CD4-positive, alpha-beta T cell treated with Interleukin-21 for 1 hour (primary cell): ENCODE results near the gene SF1.

Experiments
- DNase-seq: peaks from one replicate; pipeline ENCODE4 v3.0.0-alpha.2; 2020

The SF1 gene

DNA sequence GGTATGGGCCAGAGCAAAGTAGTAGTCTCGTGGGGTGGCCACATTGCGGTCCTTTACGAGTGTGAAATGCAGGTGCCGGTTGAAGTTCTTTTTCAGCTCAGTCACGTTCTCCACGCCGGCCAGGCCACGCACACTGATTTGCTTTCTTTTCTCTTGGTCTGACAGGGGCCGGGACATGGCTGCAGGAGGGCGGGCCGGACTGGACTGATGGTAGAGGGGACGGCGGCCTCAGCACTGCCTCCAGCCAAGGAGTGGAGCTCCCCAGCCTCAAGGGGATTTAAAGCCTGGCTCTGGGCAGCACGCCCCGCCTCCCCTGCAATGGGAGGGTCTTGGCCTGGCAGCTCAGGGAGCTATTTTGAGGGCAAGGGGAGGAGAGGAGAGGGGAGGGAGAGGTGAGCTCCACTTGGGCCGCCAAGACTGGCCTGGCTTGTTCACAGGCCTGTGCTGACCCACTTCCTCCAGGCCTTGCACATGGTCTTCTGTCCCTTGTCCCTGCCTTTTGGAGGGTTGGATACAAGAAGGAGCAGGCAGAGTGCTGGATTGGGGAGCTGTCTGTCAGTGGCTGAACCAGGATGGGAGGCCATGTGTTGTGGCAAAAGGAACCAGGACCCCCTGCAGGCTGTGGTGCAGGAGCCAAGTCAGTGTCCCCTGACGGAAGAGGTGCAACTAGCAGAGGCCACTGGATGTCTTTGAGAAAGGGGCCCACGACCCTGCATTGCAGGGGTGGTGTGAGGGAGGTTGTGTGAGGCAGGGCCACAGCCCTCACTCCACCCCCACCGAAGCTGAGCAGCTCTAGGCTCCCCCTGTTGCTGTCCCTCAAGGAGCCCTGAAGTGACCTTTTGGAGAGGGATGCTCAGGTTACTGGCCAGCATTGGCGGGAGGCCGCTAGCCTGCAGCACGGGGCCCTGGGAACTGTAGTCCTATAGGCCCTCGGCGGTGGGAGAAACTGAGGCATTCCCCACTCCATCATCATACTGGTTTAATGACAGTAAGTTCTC lies 18.3 kb downstream of the SF1 start, which contains the start of gene PYGM:
Gene PYGM, minus strand, starts transcription at position 253 of the 998 bp plus-strand sequence. Its CDS starts 76 bp downstream, at position 177.
- peak; percentile 33 for DNase-seq

- no peak for DNase-seq
Observed at GRCh38 chr11:64759131-64759721, 19.1 kb downstream of the SF1 start.

DNA sequence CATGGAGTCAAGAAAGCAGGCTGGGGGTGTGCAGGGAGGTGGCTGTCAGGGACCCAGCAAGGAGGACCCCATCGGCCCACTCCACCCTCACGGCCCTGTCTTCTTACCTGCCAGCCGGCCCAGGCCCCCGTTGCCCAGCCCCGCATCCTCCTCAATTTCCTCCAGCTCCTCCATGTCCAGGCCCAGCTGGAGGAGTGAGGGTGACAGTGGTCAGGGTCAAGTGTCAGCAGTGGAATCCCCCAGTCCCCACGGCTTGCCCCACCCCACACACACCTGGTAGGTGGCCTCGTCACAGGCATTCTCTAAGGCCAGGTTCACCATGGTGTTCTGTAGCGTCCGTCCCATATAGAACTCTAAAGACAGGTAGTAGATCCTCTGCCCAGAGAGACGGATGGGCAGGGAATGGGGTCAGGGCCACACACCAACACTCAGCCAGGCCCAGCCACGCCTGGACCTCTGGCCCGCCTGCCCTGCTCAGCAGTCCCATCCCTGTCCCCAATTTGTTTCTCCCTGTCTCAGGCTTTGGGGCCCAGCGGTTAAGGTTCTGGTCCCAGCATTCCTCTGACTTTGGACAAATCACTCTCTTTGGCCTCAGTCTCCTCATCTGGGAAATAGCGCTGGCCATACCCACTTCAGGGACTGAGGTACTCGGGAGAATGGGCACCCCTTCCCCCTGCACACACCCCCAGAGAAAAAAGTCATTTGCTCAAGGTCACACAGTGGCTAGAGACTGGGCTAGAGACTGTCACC lies 19.8 kb downstream of the SF1 start:
- DNase-seq = no peak

- no peak for DNase-seq
Observed at GRCh38 chr11:64757549-64758329, 20.6 kb downstream of the SF1 start.

- no peak for DNase-seq
Observed at GRCh38 chr11:64755681-64756361, 22.5 kb downstream of the SF1 start.

GRCh38 chr11:64754919-64755662 lies 23.3 kb downstream of the SF1 start:
- DNase-seq = no peak

DNA sequence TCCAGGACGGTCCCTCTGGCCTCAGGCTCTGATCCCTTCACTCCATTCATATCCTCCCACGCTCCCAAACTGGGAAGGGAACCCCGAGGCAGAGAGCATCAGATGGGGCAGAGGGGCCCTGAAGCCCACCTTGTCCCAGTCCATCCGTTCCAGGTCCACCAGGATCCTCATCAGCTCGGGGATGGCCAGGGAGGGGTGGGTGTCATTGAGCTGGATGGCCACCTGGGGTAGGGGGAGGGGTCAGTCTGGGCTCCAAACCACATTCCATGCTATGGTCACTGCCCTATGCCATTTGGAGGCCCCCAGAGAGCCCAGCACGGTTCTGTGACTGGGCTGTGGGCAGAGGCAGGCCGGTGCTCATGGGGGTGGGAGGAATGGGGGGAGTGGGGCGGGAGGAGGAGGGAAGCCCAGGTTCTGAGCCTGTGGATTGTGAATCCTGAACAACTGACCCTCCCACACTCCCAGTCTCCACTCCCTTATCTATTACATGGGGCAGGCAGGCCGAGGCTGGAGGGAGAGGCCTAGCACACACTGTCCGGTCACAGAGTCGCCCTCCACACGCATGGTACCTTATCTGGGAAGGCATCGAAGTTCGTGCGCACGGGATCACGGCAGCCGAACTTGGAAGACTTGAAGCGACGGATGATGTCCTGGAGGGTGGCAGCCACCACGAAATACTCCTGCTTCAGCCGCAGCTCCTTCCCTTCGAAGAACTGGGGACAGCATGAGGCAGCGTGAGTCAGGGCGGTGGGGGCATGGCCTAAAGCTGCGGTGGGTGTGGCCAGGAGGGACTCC lies 24.0 kb downstream of the SF1 start:
- DNase-seq = no peak

DNA sequence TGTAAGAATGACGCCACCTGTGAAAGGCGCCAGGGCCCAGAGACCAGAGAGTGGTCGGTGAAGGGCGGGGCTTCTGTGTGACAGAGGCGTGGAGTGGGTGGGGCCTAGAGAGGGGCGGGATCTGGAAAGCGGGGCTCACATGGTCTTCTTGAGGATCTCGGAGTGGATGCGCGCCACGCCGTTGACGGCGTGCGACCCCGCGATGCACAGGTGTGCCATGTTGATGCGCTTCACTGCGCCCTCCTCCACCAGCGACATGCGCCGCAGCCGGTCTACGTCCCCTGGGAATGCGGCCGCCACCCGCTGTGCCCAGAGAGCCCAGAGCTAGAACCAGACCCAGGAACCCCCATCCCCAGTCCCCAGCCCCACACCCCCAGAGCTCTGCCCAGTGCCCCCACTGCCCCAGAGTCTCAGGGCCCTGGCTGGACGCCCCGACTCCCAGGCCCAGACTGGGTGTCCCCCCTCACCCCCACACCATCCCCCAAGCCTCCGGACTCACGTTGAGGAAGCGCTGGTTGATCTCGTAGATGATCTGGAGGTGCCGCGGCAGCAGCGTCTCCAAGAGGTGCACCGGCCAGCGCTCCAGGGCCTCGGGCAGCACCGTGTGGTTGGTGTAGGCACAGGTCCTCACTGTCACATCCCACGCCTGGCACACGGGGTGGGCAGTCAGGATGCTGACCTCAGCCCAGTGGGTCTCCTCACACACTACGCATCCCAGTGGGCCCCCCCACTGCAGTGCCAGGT lies 24.8 kb downstream of the SF1 start:
- DNase-seq = no peak

DNA sequence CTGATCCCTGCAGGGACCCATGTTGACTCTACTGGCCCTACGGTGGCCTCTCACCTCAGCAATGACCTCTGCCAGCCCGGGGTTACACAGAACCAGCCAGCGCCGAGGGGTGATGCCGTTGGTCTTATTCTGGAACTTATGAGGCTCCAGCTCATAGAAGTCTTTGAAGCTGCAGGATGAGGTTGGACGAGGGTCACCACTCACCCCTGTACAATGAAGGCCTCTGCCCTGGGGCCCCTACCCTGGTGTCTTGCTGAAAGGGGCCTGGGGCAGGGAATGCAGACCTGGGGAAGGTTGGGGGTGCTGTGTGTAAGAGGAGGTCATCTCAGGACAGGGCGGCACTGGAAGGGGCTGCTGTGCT lies 25.3 kb downstream of the SF1 start:
- no peak for DNase-seq

GRCh38 chr11:64752175-64752970 lies 26.0 kb downstream of the SF1 start:
- no peak for DNase-seq

GRCh38 chr11:64751580-64751979 lies 26.8 kb downstream of the SF1 start:
- no peak for DNase-seq

DNA sequence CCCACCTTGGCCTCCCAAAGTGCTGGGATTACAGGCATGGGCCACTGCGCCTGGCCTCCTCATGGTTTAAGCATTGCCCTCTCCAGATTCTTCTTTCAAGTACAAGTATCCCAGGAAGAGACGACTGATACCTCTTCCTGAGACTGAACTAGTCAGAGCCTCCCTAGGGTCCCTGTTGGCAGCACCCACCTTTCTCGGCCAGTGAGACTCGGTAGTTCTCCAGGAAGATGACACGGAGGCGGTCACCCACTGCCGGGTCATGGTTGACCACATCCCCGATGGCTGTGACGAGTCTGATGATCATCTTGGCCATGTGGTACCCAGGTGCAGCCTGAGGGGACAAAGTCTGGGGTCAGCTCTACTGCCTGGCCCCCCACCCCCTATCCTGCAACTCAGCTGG lies 27.2 kb downstream of the SF1 start:
- DNase-seq = no peak

GRCh38 chr11:64750361-64751054 lies 27.8 kb downstream of the SF1 start:
- DNase-seq = peak; percentile 45

DNA sequence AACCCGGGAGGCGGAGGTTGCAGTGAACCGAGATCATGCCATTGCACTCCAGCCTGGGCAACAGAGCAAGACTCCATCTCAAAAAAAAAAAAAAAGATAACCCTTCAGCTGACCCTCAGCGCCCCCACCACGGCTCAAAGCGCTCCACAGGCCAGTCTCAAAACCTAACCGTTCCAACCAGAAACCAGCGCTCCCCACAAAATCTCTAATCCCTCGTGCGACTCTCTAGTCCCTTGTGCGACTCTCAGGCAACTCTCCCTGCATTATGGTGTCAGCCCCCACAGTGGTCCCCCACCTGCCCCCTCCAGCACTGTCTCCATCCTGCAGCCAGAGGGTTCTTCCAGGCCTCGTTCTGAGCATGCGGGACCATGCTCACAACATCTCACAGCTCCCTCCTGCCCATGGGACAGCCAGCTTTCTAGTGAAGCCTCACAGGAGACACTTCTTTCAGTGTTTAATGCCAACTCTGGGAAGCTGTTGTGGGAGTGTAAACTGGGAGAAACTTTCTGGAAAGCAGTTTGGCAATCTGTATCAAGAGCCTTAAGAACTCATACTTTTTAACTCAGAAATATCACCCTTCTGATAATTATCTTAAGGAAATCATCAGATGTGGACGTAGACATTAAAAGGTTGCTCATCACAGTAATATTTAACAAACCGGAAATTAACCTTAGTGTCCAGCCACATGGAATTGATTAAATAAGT lies 30.2 kb downstream of the SF1 start:
- no peak for DNase-seq

DNA sequence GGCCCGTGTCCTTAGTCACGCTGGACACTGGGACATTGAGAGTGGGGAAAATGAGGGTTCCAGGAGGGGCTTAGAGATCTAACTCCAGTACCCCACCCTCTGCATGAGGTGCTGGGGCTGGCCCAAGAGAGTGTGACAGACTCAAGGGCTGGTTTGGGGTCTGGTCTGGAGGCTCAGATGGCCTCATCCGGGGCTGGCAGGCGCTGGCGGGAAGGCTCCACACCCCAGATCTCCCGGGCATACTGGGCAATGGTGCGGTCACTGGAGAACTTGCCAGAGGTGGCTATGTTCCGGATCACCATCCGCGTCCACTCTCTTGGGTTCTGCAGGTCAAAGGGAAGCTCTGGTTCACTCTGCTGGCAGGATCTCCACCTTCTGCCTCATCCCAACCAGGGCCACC lies 31.9 kb downstream of the SF1 start:
- DNase-seq = no peak

- peak; percentile 85 for DNase-seq
Observed at GRCh38 chr11:64745521-64746328, 32.6 kb downstream of the SF1 start.

DNA sequence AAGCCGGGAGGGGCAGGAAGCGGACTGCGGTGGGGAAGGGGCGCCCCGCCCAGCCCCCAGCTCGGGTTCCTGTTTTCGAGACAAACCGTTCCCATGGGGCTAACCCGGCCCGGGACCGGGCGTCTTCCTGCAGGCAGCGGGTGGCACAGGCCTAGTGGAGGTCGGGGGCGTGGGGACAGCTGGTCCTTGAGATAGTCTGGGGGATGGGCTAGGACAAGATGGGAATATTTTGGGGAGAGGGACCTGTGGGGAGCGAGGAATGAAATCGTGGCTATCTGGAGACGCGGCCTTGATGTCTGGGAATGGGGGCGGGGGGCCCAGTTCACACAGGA lies 33.2 kb downstream of the SF1 start:
- DNase-seq = peak; percentile 90
